Neural progenitor cell (in vitro differentiated cells): ENCODE measurements around the gene MEGF9.

Experiments
- CTCF ChIP-seq: fragments of 200-600 bp; sonication (generic); IDR thresholded peaks from 2 replicates; pipeline ENCODE4 v1.5.1; 2017; ENCODE audit warnings: antibody characterized with exemption, mild to moderate bottlenecking
- EZH2 ChIP-seq: fragments of 200-600 bp; sonication (generic); IDR thresholded peaks from 2 replicates; pipeline ENCODE4 v1.6.1; 2017; ENCODE audit warnings: antibody characterized with exemption, mild to moderate bottlenecking, moderate library complexity
- EZH2phosphoT487 ChIP-seq: fragments of 200-600 bp; sonication (generic); IDR thresholded peaks from 2 replicates; pipeline ENCODE4 v1.6.1; 2017; ENCODE audit warnings: antibody characterized with exemption

GRCh38 chr9:120758544-120758943 lies 44.3 kb upstream of the MEGF9 start:
- TF ChIP-seq CTCF (no peak), EZH2 (no peak), EZH2phosphoT487 (no peak)
